Measurements from ENCODE around the gene RAB17.

DNA sequence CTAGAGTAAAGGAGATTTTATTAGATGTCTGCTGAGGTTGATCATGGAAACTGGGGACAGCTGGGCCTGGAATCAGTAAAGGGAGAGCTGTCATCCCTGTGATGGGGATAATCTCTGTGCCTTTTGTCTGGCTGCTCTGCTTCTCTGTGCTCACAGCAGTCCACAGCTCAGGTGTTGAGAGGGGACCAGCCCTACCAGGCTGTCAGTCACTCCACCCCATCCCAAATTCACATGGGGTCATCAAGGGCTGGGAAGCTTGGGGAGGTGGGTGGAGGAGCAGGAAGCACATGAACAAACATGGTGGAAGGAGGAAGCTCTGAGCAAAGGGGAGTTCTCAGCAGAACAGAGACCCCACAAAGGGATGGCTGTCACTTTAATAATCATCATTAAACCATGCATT, 23.1 kb upstream of the RAB17 start:
- TF ChIP-seq CTCF (IDR thresholded peaks at IDR 0.05): no peak
- TF ChIP-seq POLR2AphosphoS5 (IDR thresholded peaks at IDR 0.05; ENCODE audit: low read depth, low read length): no peak
- no peak for TF ChIP-seq TCF7L2 (IDR thresholded peaks at IDR 0.05; ENCODE audit: low read depth, low read length)
